Measurements from ENCODE around the gene BAZ2B.

The BAZ2B gene

GRCh38 chr2:159446817-159447216 lies 169.5 kb downstream of the BAZ2B start:
- no peak for ATAC-seq
- no peak for TF ChIP-seq RARB (CRISPR knock-in tag; IDR thresholded peaks at IDR 0.05)
- TF ChIP-seq ZNF565 (CRISPR knock-in tag; conservative IDR thresholded peaks at IDR 0.05; ENCODE audit: low read depth), result no peak
- TF ChIP-seq ZC3H10 (CRISPR knock-in tag; IDR thresholded peaks at IDR 0.05), result no peak
- no peak for TF ChIP-seq PPARA (CRISPR knock-in tag; IDR thresholded peaks at IDR 0.05; ENCODE audit: borderline replicate concordance)
- no peak for TF ChIP-seq ESRRG (CRISPR knock-in tag; IDR thresholded peaks at IDR 0.05)
- no peak for TF ChIP-seq TCF4 (CRISPR knock-in tag; IDR thresholded peaks at IDR 0.05; ENCODE audit: borderline replicate concordance)
- no peak for TF ChIP-seq POU6F1 (CRISPR knock-in tag; IDR thresholded peaks at IDR 0.05; ENCODE audit: borderline replicate concordance, low read depth)
- TF ChIP-seq CSDC2 (CRISPR knock-in tag; IDR thresholded peaks at IDR 0.05), result no peak
- TF ChIP-seq OSR1 (CRISPR knock-in tag; IDR thresholded peaks at IDR 0.05), result no peak
- TF ChIP-seq TSHZ2 (CRISPR knock-in tag; IDR thresholded peaks at IDR 0.05), result no peak
- TF ChIP-seq, protein P1, sequence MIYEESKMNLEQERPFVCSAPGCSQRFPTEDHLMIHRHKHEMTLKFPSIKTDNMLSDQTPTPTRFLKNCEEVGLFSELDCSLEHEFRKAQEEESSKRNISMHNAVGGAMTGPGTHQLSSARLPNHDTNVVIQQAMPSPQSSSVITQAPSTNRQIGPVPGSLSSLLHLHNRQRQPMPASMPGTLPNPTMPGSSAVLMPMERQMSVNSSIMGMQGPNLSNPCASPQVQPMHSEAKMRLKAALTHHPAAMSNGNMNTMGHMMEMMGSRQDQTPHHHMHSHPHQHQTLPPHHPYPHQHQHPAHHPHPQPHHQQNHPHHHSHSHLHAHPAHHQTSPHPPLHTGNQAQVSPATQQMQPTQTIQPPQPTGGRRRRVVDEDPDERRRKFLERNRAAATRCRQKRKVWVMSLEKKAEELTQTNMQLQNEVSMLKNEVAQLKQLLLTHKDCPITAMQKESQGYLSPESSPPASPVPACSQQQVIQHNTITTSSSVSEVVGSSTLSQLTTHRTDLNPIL (CRISPR knock-in tag; IDR thresholded peaks at IDR 0.05; ENCODE audit: low read depth), result no peak
- TF ChIP-seq, protein P2, sequence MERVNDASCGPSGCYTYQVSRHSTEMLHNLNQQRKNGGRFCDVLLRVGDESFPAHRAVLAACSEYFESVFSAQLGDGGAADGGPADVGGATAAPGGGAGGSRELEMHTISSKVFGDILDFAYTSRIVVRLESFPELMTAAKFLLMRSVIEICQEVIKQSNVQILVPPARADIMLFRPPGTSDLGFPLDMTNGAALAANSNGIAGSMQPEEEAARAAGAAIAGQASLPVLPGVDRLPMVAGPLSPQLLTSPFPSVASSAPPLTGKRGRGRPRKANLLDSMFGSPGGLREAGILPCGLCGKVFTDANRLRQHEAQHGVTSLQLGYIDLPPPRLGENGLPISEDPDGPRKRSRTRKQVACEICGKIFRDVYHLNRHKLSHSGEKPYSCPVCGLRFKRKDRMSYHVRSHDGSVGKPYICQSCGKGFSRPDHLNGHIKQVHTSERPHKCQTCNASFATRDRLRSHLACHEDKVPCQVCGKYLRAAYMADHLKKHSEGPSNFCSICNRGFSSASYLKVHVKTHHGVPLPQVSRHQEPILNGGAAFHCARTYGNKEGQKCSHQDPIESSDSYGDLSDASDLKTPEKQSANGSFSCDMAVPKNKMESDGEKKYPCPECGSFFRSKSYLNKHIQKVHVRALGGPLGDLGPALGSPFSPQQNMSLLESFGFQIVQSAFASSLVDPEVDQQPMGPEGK (CRISPR knock-in tag; IDR thresholded peaks at IDR 0.05; ENCODE audit: borderline replicate concordance), result no peak
- TF ChIP-seq, protein P3, sequence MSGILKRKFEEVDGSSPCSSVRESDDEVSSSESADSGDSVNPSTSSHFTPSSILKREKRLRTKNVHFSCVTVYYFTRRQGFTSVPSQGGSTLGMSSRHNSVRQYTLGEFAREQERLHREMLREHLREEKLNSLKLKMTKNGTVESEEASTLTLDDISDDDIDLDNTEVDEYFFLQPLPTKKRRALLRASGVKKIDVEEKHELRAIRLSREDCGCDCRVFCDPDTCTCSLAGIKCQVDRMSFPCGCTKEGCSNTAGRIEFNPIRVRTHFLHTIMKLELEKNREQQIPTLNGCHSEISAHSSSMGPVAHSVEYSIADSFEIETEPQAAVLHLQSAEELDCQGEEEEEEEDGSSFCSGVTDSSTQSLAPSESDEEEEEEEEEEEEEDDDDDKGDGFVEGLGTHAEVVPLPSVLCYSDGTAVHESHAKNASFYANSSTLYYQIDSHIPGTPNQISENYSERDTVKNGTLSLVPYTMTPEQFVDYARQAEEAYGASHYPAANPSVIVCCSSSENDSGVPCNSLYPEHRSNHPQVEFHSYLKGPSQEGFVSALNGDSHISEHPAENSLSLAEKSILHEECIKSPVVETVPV (CRISPR knock-in tag; IDR thresholded peaks at IDR 0.05), result no peak

GRCh38 chr2:159446201-159446600 lies 170.1 kb downstream of the BAZ2B start:
- ATAC-seq, result no peak
- no peak for TF ChIP-seq TCF4 (CRISPR knock-in tag; IDR thresholded peaks at IDR 0.05; ENCODE audit: borderline replicate concordance)
- TF ChIP-seq, protein P2 (CRISPR knock-in tag; IDR thresholded peaks at IDR 0.05; ENCODE audit: borderline replicate concordance), result no peak
- TF ChIP-seq POU6F1 (CRISPR knock-in tag; IDR thresholded peaks at IDR 0.05; ENCODE audit: borderline replicate concordance, low read depth), result no peak
- TF ChIP-seq TSHZ2 (CRISPR knock-in tag; IDR thresholded peaks at IDR 0.05), result no peak
- TF ChIP-seq ZC3H10 (CRISPR knock-in tag; IDR thresholded peaks at IDR 0.05), result no peak
- no peak for TF ChIP-seq TOX (CRISPR knock-in tag; IDR thresholded peaks at IDR 0.05; ENCODE audit: borderline replicate concordance)
- TF ChIP-seq BACH2 (CRISPR knock-in tag; IDR thresholded peaks at IDR 0.05; ENCODE audit: borderline replicate concordance), result no peak
- no peak for TF ChIP-seq RARB (CRISPR knock-in tag; IDR thresholded peaks at IDR 0.05)
- no peak for TF ChIP-seq GLIS3 (CRISPR knock-in tag; IDR thresholded peaks at IDR 0.05)
- TF ChIP-seq, protein P1 (CRISPR knock-in tag; IDR thresholded peaks at IDR 0.05; ENCODE audit: low read depth), result no peak
- TF ChIP-seq ZNF8 (CRISPR knock-in tag; IDR thresholded peaks at IDR 0.05), result no peak
- no peak for TF ChIP-seq ZNF70 (CRISPR knock-in tag; IDR thresholded peaks at IDR 0.05)
- no peak for TF ChIP-seq ZNF565 (CRISPR knock-in tag; conservative IDR thresholded peaks at IDR 0.05; ENCODE audit: low read depth)
- TF ChIP-seq ESRRG (CRISPR knock-in tag; IDR thresholded peaks at IDR 0.05), result no peak
- no peak for TF ChIP-seq OSR1 (CRISPR knock-in tag; IDR thresholded peaks at IDR 0.05)
- no peak for TF ChIP-seq SNAI2 (CRISPR knock-in tag; IDR thresholded peaks at IDR 0.05)
- no peak for TF ChIP-seq ZFP30 (CRISPR knock-in tag; IDR thresholded peaks at IDR 0.05)
- no peak for TF ChIP-seq ARNTL (CRISPR knock-in tag; IDR thresholded peaks at IDR 0.05; ENCODE audit: borderline replicate concordance, low read depth)

Measured in SK-N-SH treated with all-trans-retinoic acid at 6 μM for 48 hours (cell line).